SK-N-SH treated with all-trans-retinoic acid at 6 μM for 48 hours (cell line): ENCODE data around the gene DTX3L.

ENCODE experiments used
- ATAC-seq: fragments of 200-7000 bp; cut with Tn5 transposase; 3 replicates; pipeline ENCODE4 v1.9.1; 2020; ENCODE audit warnings: mild to moderate bottlenecking, moderate library complexity
- ARNTL ChIP-seq: fragments of 450-650 bp; formaldehyde crosslinking; IDR thresholded peaks from 2 replicates; pipeline ENCODE4 v1.5.0; 2020; ENCODE audit warnings: low read depth, mild to moderate bottlenecking, moderate library complexity, borderline replicate concordance
- BACH2 ChIP-seq: fragments of 250-450 bp; sonication (Bioruptor Pico); IDR thresholded peaks from 2 replicates; pipeline ENCODE4 v1.9.0; 2021; ENCODE audit warnings: mild to moderate bottlenecking, borderline replicate concordance
- CSDC2 ChIP-seq: fragments of 250-450 bp; sonication (Bioruptor Pico); IDR thresholded peaks from 2 replicates; pipeline ENCODE4 v1.5.0; 2020; ENCODE audit warnings: mild to moderate bottlenecking, moderate library complexity
- CSRNP3 ChIP-seq: fragments of 250-450 bp; sonication (Bioruptor Pico); IDR thresholded peaks from 2 replicates; pipeline ENCODE4 v1.5.1; 2021; ENCODE audit warnings: mild to moderate bottlenecking, moderate library complexity
- ESRRG ChIP-seq: fragments of 250-450 bp; sonication (Bioruptor Pico); IDR thresholded peaks from 2 replicates; pipeline ENCODE4 v1.6.1; 2021; ENCODE audit warnings: mild to moderate bottlenecking
- GLIS3 ChIP-seq: fragments of 250-450 bp; sonication (Bioruptor Pico); IDR thresholded peaks from 2 replicates; pipeline ENCODE4 v1.5.0; 2020; ENCODE audit warnings: mild to moderate bottlenecking, moderate library complexity
- ISL1 ChIP-seq: fragments of 250-450 bp; sonication (Bioruptor Pico); IDR thresholded peaks from 2 replicates; pipeline ENCODE4 v2.1.2; 2022; ENCODE audit warnings: mild to moderate bottlenecking, moderate library complexity
- PATZ1 ChIP-seq: fragments of 250-450 bp; sonication (Bioruptor Pico); IDR thresholded peaks from 2 replicates; pipeline ENCODE4 v1.8.0; 2020; ENCODE audit warnings: mild to moderate bottlenecking, moderate library complexity, borderline replicate concordance
- POU6F1 ChIP-seq: fragments of 250-450 bp; sonication (Bioruptor Pico); IDR thresholded peaks from 2 replicates; pipeline ENCODE4 v1.8.0; 2021; ENCODE audit warnings: low read depth, mild to moderate bottlenecking, moderate library complexity, borderline replicate concordance
- PPARA ChIP-seq: fragments of 250-450 bp; sonication (Bioruptor Pico); IDR thresholded peaks from 2 replicates; pipeline ENCODE4 v1.5.0; 2020; ENCODE audit warnings: mild to moderate bottlenecking, borderline replicate concordance
- RARB ChIP-seq: fragments of 250-450 bp; sonication (Bioruptor Pico); IDR thresholded peaks from 2 replicates; pipeline ENCODE4 v1.8.0; 2021; ENCODE audit warnings: mild to moderate bottlenecking, moderate library complexity
- SNAI2 ChIP-seq: fragments of 250-450 bp; sonication (Bioruptor Pico); IDR thresholded peaks from 2 replicates; pipeline ENCODE4 v1.5.0; 2020; ENCODE audit warnings: mild to moderate bottlenecking, moderate library complexity
- TCF4 ChIP-seq: fragments of 250-450 bp; sonication (Bioruptor Pico); IDR thresholded peaks from 2 replicates; pipeline ENCODE4 v1.8.0; 2021; ENCODE audit warnings: mild to moderate bottlenecking, moderate library complexity, borderline replicate concordance
- TOX ChIP-seq: fragments of 250-450 bp; sonication (Bioruptor Pico); IDR thresholded peaks from 2 replicates; pipeline ENCODE4 v1.8.0; 2021; ENCODE audit warnings: mild to moderate bottlenecking, moderate library complexity, borderline replicate concordance
- TSHZ2 ChIP-seq: fragments of 250-450 bp; sonication (Bioruptor Pico); IDR thresholded peaks from 2 replicates; pipeline ENCODE4 v1.5.0; 2020; ENCODE audit warnings: mild to moderate bottlenecking, moderate library complexity
- ZC3H10 ChIP-seq: fragments of 250-450 bp; sonication (Bioruptor Pico); IDR thresholded peaks from 2 replicates; pipeline ENCODE4 v1.5.1; 2021; ENCODE audit warnings: mild to moderate bottlenecking, moderate library complexity
- ZFP3 ChIP-seq: fragments of 250-450 bp; sonication (Bioruptor Pico); IDR thresholded peaks from 2 replicates; pipeline ENCODE4 v1.5.0; 2020; ENCODE audit warnings: mild to moderate bottlenecking, moderate library complexity
- ZFP30 ChIP-seq: fragments of 450-650 bp; formaldehyde crosslinking; IDR thresholded peaks from 2 replicates; pipeline ENCODE4 v1.5.0; 2022; ENCODE audit warnings: mild to moderate bottlenecking, moderate library complexity
- ZNF565 ChIP-seq: fragments of 450-650 bp; formaldehyde crosslinking; conservative IDR thresholded peaks from 2 replicates; pipeline ENCODE4 v1.5.0; 2020; ENCODE audit warnings: low read depth, mild to moderate bottlenecking, moderate library complexity
- ZNF70 ChIP-seq: fragments of 450-650 bp; formaldehyde crosslinking; IDR thresholded peaks from 2 replicates; pipeline ENCODE4 v1.5.0; 2020; ENCODE audit warnings: mild to moderate bottlenecking, moderate library complexity
- ZNF8 ChIP-seq: fragments of 450-650 bp; formaldehyde crosslinking; IDR thresholded peaks from 2 replicates; pipeline ENCODE4 v1.5.0; 2020; ENCODE audit warnings: mild to moderate bottlenecking, moderate library complexity

The DTX3L gene

GRCh38 chr3:122535964-122536631 is 28.0 kb upstream of the DTX3L start:
- ATAC-seq = no peak
- TF ChIP-seq ZNF565 (CRISPR knock-in tag) = no peak
- no peak for TF ChIP-seq TCF4 (CRISPR knock-in tag)
- no peak for TF ChIP-seq SNAI2 (CRISPR knock-in tag)
- no peak for TF ChIP-seq CSDC2 (CRISPR knock-in tag)
- TF ChIP-seq RARB (CRISPR knock-in tag) = no peak
- TF ChIP-seq ZNF8 (CRISPR knock-in tag) = no peak
- TF ChIP-seq, all 23 proteins: peak for 0

- no peak for ATAC-seq
- TF ChIP-seq PPARA (CRISPR knock-in tag) = no peak
- TF ChIP-seq ZNF565 (CRISPR knock-in tag) = no peak
- no peak for TF ChIP-seq ZFP3 (CRISPR knock-in tag)
- TF ChIP-seq GLIS3 (CRISPR knock-in tag) = no peak
- TF ChIP-seq, all 23 proteins: peak for 0
Observed at GRCh38 chr3:122536632-122537001, 27.5 kb upstream of the DTX3L start.

GRCh38 chr3:122538956-122539490 is 25.1 kb upstream of the DTX3L start:
- no peak for ATAC-seq
- TF ChIP-seq TSHZ2 (CRISPR knock-in tag) = no peak
- no peak for TF ChIP-seq ZNF565 (CRISPR knock-in tag)
- no peak for TF ChIP-seq ZC3H10
- no peak for TF ChIP-seq ZNF8 (CRISPR knock-in tag)
- TF ChIP-seq TOX (CRISPR knock-in tag) = no peak
- TF ChIP-seq POU6F1 (CRISPR knock-in tag) = no peak
- TF ChIP-seq ARNTL (CRISPR knock-in tag) = no peak
- TF ChIP-seq PATZ1 (CRISPR knock-in tag) = no peak
- no peak for TF ChIP-seq CSDC2 (CRISPR knock-in tag)
- no peak for TF ChIP-seq PPARA (CRISPR knock-in tag)
- no peak for TF ChIP-seq ISL1 (CRISPR knock-in tag)
- TF ChIP-seq GLIS3 (CRISPR knock-in tag) = no peak
- TF ChIP-seq CSRNP3 (CRISPR knock-in tag) = no peak
- TF ChIP-seq ESRRG (CRISPR knock-in tag) = no peak
- no peak for TF ChIP-seq BACH2
- TF ChIP-seq ZFP30 (CRISPR knock-in tag) = no peak
- TF ChIP-seq ZFP3 (CRISPR knock-in tag) = no peak
- no peak for TF ChIP-seq ZNF70 (CRISPR knock-in tag)

- no peak for TF ChIP-seq CSDC2 (CRISPR knock-in tag)
- TF ChIP-seq ZNF8 (CRISPR knock-in tag) = no peak
- TF ChIP-seq PATZ1 (CRISPR knock-in tag) = no peak
- no peak for ATAC-seq
Observed at GRCh38 chr3:122546151-122546550, 18.0 kb upstream of the DTX3L start.
